Sigmoid colon (tissue), 7 donors: Measurements from ENCODE around the gene CD52. TPM values are rescaled to one million over a fixed set of nuclear protein-coding genes. Genes with fewer than 3 reads are reported as not detected.
A peak's percentile ranks its signal among the peaks of the same experiment; 100 is the strongest.

Source experiments
- DNase-seq: peaks from one replicate; pipeline ENCODE4 v3.0.0-alpha.2; 2019
- H3K27ac ChIP-seq, 4 donors: fragments of 200-600 bp; sonication (generic); one replicate each; pipeline ENCODE4 v1.5.1; 2016 to 2019; ENCODE audit warnings: mild to moderate bottlenecking in 1 of 4
- H3K27me3 ChIP-seq, 3 donors: fragments of 200-600 bp; sonication (generic); one replicate each; pipeline ENCODE4 v1.5.1; 2019; ENCODE audit warnings: mild to moderate bottlenecking in 1 of 3
- H3K36me3 ChIP-seq, 4 donors: fragments of 200-600 bp; sonication (generic); one replicate each; pipeline ENCODE4 v1.5.1; 2016 to 2019
- H3K4me1 ChIP-seq, 4 donors: fragments of 200-600 bp; sonication (generic); one replicate each; pipeline ENCODE4 v1.5.1; 2017 to 2019
- H3K4me3 ChIP-seq, 4 donors: fragments of 200-600 bp; sonication (generic); one replicate each; pipeline ENCODE4 v1.5.1; 2017 to 2019; ENCODE audit warnings: mild to moderate bottlenecking in 2 of 4, moderate library complexity in 1 of 4
- H3K9me3 ChIP-seq, 4 donors: fragments of 200-600 bp in 3 of 4; sonication (generic) in 3 of 4; one replicate each; pipeline versions ENCODE4 v1.5.1 to v1.6.1; 2013 to 2019
- EP300 ChIP-seq, 4 donors: sonication (generic); formaldehyde crosslinking; IDR thresholded peaks; one replicate each; pipeline ENCODE4 v1.6.1; 2017; ENCODE audit warnings: antibody characterized with exemption in 4 of 4
- POLR2A ChIP-seq, 2 donors: fragments of 450-650 bp; IDR thresholded peaks; one replicate each; pipeline ENCODE4 v1.6.1; 2016; ENCODE audit warnings: antibody characterized with exemption in 2 of 2, mild to moderate bottlenecking in 2 of 2, moderate library complexity in 2 of 2
- POLR2AphosphoS5 ChIP-seq, 4 donors: sonication (generic); formaldehyde crosslinking; IDR thresholded peaks; one replicate each; pipeline ENCODE4 v1.6.1; 2017; ENCODE audit warnings: antibody characterized with exemption in 4 of 4
- WGBS, 2 donors: extraction: QIAGEN DNeasy Blood & Tissue Kit; methylation state at CpG; one replicate each; pipeline ENCODE4 v1.1.7; 2013; 5-methylcytosine and 5-hydroxymethylcytosine counted together
- intact Hi-C: fragments of 100-400 bp; cut with DNase I; formaldehyde crosslinking; loops from one replicate; pipeline ENCODE4 v1.15.1; 2023
- polyA plus RNA-seq, 3 donors: library from polyadenylated mRNA; stranded (reverse); fragments of 200-250 nt; gene quantifications; one replicate each; pipeline ENCODE4 v1.2.3, GENCODE V29; 2013
- total RNA-seq, 4 donors: library from RNA; depleted of rRNA; stranded (reverse); fragments of >200 nt; gene quantifications; one replicate each; pipeline ENCODE4 v1.1.0, GENCODE V29; 2016
- TF ChIP-seq, protein P1 (sequence below), 4 experiments: fragments of 450-650 bp in 3 of 4; fragments of 200-600 bp in 1 of 4; IDR thresholded peaks; one replicate each; pipeline ENCODE4 v1.5.1; 2016 to 2019; ENCODE audit warnings: antibody characterized with exemption in 4 of 4, mild to moderate bottlenecking in 3 of 4, moderate library complexity in 2 of 4
- donor health status: healthy with polysubstance abuse.
- donor health status: Bipolar disorder and iron deficiency.
- donor health status: healthy.

The CD52 gene, protein sequence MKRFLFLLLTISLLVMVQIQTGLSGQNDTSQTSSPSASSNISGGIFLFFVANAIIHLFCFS
- total RNA-seq (1 to 10 TPM in 2 of 4 donors, not detected in 2; 1.6 to 5.7 TPM), polyA plus RNA-seq (100 to 1,000 TPM in 1 of 3 donors, 10 to 100 TPM in 2; 19.8 to 556 (median 41.4) TPM)

DNA sequence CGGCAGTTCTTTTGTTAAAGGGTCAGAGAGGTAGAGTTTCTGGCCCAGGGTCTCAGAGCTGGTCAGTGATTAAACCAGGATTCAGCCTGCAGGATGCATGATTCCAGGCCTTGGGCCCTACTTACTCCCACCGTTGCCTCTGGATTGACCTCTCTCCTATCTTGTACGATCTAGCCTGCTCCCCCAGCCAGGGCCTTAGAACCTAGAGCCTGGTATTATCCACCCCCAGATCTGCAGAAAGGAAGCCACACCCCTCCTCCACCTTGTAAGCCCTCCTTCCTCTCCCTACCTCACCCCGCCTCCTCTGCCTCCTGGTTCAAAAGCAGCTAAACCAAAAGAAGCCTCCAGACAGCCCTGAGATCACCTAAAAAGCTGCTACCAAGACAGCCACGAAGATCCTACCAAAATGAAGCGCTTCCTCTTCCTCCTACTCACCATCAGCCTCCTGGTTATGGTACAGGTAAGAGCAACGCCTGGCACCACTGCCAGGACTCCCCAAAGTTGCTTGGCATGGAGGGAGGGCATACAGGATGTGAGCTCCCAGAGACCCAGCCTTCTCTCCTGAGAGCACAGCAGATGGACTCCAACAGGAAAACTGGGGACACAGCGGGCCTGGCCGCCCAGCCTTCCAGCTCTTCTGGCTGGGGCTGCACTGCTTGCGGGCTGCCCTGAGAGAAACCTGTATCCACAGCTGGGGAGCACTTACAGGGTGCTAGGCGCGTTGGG is at the start of gene CD52:
Gene CD52, plus strand, starts transcription at position 347 of the 726 bp plus-strand sequence. Its CDS starts 60 bp downstream, at position 407.
- peak within 1 kb of the TSS in 3 of 4 donors; percentile 6 to 31 (median 16) for H3K27ac ChIP-seq
- intact Hi-C loops: no loop called here
- no peaks in the 10 kb centered on the region for H3K36me3 ChIP-seq
- no peaks in the 10 kb centered on the region for H3K27me3 ChIP-seq
- no peak within 1 kb of the TSS for H3K4me3 ChIP-seq
- TF ChIP-seq EP300 (IDR thresholded peaks at IDR 0.05) (no peak), POLR2AphosphoS5 (IDR thresholded peaks at IDR 0.05) (no peak), POLR2A (IDR thresholded peaks at IDR 0.05) (no peak)
- TF ChIP-seq, protein P1, sequence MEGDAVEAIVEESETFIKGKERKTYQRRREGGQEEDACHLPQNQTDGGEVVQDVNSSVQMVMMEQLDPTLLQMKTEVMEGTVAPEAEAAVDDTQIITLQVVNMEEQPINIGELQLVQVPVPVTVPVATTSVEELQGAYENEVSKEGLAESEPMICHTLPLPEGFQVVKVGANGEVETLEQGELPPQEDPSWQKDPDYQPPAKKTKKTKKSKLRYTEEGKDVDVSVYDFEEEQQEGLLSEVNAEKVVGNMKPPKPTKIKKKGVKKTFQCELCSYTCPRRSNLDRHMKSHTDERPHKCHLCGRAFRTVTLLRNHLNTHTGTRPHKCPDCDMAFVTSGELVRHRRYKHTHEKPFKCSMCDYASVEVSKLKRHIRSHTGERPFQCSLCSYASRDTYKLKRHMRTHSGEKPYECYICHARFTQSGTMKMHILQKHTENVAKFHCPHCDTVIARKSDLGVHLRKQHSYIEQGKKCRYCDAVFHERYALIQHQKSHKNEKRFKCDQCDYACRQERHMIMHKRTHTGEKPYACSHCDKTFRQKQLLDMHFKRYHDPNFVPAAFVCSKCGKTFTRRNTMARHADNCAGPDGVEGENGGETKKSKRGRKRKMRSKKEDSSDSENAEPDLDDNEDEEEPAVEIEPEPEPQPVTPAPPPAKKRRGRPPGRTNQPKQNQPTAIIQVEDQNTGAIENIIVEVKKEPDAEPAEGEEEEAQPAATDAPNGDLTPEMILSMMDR (IDR thresholded peaks at IDR 0.05): no peak
- 44 to 79% methylated on average over 12 of the region's 12 CpGs for WGBS, 2 donors
- H3K4me1 ChIP-seq: peaks cover 0 to 6% (median 5%) of the 10 kb centered on the region in 4 donors
- H3K9me3 ChIP-seq: no peaks in the 10 kb centered on the region
- DNase-seq: no peak

DNA sequence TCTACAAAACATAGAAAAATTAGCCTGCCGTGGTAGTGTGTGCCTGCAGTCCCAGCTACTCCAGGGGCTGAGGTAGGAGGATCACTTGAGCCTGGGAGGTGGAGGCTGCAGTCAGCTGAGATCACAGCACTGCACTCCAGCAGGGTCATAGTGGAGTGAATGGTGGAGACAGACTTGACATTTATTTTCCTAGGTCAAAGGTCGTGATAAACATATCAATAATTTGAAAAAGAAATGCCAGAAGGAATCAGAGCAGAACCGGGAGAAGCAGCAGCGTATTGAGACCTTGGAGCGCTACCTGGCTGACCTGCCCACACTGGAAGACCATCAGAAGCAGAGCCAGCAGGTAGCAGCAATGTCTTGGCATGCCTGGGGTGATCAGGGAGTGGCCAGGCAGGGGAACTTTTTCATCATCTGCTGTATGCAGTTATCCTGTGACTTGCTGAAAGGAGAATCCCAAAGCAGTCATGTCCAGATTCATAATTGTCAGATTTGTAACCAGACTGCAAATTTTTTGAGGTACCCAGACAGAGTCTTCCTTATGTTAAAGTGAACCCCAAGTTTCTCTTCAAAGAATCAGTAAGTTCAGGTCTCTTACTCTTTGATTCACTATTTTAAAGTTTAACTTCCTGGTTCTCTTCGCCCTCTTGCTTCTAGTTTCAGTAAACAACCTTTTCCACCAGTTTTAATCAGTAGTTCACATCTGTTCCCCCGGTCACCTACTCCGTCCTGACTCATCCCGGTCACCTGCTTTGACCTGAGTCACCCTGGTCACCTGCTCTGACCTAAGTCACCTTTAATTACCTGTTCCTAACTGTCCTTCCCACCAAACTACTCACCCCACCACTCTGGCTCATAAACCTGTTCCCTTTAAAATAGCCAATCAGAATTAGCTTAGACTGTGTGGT is 49.2 kb upstream of the CD52 start:
- TF ChIP-seq, protein P1 (IDR thresholded peaks at IDR 0.05): no peak
- no peak for TF ChIP-seq POLR2AphosphoS5 (IDR thresholded peaks at IDR 0.05)
- no peak for TF ChIP-seq POLR2A (IDR thresholded peaks at IDR 0.05)
- TF ChIP-seq EP300 (IDR thresholded peaks at IDR 0.05): no peak
- H3K4me3 ChIP-seq: no peak overlapping the region
- peaks cover 0 to 17% (median 4%) of the 10 kb centered on the region in 4 donors for H3K36me3 ChIP-seq
- no peak for DNase-seq
- no peaks in the 10 kb centered on the region for H3K9me3 ChIP-seq
- intact Hi-C loops: no loop called here
- WGBS, 2 donors: 95 to 96% methylated on average over 9 of the region's 9 CpGs
- H3K4me1 ChIP-seq: no peaks in the 10 kb centered on the region
- no peak overlapping the region for H3K27ac ChIP-seq
- no peaks in the 10 kb centered on the region for H3K27me3 ChIP-seq

DNA sequence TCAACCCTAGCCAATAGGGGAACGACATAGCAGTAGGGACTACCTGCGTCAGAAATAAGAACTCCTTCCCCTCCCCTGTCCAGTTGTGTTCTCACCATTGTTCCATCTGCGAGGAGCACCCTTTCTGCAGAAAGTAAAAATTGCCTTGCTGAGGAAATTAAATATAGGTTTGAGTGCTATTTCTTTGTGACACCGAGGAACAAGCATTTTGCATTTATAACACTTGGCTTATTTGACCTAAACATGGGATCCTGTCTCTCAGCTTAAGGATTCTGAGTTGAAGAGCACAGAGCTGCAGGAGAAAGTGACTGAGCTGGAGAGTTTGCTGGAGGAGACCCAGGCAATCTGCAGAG is 48.6 kb upstream of the CD52 start:
- intact Hi-C loops: no loop called here
- DNase-seq: no peak
- Histone ChIP-seq H3K27me3 (no peaks in the 10 kb centered on the region), H3K9me3 (no peaks in the 10 kb centered on the region), H3K27ac (no peak overlapping the region), H3K4me3 (no peak overlapping the region), H3K36me3 (peaks cover 0 to 17% (median 4%) of the 10 kb centered on the region in 4 donors), H3K4me1 (no peaks in the 10 kb centered on the region)
- TF ChIP-seq, protein P1 (IDR thresholded peaks at IDR 0.05): no peak
- no peak for TF ChIP-seq POLR2A (IDR thresholded peaks at IDR 0.05)
- TF ChIP-seq EP300 (IDR thresholded peaks at IDR 0.05): no peak
- no peak for TF ChIP-seq POLR2AphosphoS5 (IDR thresholded peaks at IDR 0.05)
- WGBS, 2 donors: 96 to 99% methylated on average over 4 of the region's 4 CpGs

DNA sequence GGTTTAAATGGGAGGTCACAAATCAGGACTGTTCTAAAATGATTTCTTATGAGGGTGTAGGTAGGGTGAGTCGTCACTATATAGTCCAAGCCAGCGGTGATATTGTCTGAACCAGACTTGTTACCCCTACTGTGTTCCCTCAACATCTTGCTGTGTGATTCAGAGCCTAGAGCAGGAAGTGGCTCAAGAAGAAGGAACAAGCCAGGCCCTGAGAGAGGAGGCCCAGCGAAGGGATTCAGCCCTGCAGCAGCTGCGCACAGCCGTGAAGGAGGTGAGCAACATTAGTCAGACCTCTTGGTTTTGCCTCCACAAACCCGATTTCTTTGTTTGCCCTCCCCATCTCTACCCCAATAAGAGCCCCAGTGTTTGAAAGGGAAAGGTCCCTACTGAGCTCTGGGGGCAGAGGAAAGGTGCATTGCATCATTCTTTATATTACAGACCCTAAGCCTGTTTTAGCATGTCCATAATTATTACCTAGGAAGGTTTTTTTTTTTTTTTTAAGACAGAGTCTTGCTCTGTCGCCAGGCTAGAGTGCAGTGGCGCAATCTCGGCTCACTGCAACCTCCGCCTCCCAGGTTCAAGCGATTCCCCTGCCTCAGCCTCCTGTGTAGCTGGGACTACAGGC is 42.8 kb upstream of the CD52 start:
- TF ChIP-seq POLR2A (IDR thresholded peaks at IDR 0.05) (no peak), EP300 (IDR thresholded peaks at IDR 0.05) (no peak), POLR2AphosphoS5 (IDR thresholded peaks at IDR 0.05) (no peak)
- TF ChIP-seq, protein P1 (IDR thresholded peaks at IDR 0.05): no peak
- no peak for DNase-seq
- Histone ChIP-seq H3K36me3 (peaks cover 0 to 8% (median 2%) of the 10 kb centered on the region in 4 donors), H3K27ac (peak overlapping the region; percentile 69 to 98 (median 84)), H3K4me3 (no peak overlapping the region), H3K27me3 (no peaks in the 10 kb centered on the region), H3K4me1 (peaks cover 0 to 36% (median 25%) of the 10 kb centered on the region in 4 donors), H3K9me3 (no peaks in the 10 kb centered on the region)
- intact Hi-C loops: loop anchor here (1.0 to 5.0 kb wide), 4 partner anchors 46 to 197 kb away; partner anchors contain the start of genes C1orf232, DHDDS, HMGN2 and ZNF593
- WGBS, 2 donors: 74 to 76% methylated on average over 11 of the region's 11 CpGs
